GM23338 (cell line): ENCODE results near the gene FBRS. TPM values are rescaled to one million over a fixed set of nuclear protein-coding genes. Genes with fewer than 3 reads are reported as not detected.

Experiments used
- ATAC-seq: fragments of 200-7000 bp; cut with Tn5 transposase; 3 replicates; pipeline ENCODE4 v1.9.1; 2020
- DNase-seq: peaks from one replicate; pipeline ENCODE4 v3.0.0-alpha.2; 2015; ENCODE audit warnings: low spot score
- H2AFZ ChIP-seq: fragments of 200-600 bp; sonication (generic); 2 replicates; pipeline ENCODE4 v1.8.0; 2016; ENCODE audit warnings: antibody characterized with exemption, mild to moderate bottlenecking, moderate library complexity
- H3F3A ChIP-seq: fragments of 200-600 bp; sonication (generic); replicated peaks from 2 replicates; pipeline ENCODE4 v1.8.0; 2017; ENCODE audit warnings: antibody characterized with exemption, mixed run types, low read depth
- H3K27ac ChIP-seq: fragments of 200-600 bp; sonication (generic); 2 replicates; pipeline ENCODE4 v1.6.1; 2016; ENCODE audit warnings: low read depth
- H3K27me3 ChIP-seq: fragments of 200-600 bp; sonication (generic); 2 replicates; pipeline ENCODE4 v1.8.0; 2016; ENCODE audit warnings: mild to moderate bottlenecking, mixed run types, moderate library complexity; ENCODE audit not compliant: insufficient read depth
- H3K36me3 ChIP-seq: fragments of 200-600 bp; sonication (generic); 2 replicates; pipeline ENCODE4 v1.8.0; 2016; ENCODE audit warnings: mild to moderate bottlenecking; ENCODE audit not compliant: insufficient read depth
- H3K4me1 ChIP-seq: fragments of 200-600 bp; sonication (generic); 2 replicates; pipeline ENCODE4 v1.8.0; 2016; ENCODE audit warnings: mild to moderate bottlenecking, moderate library complexity; ENCODE audit not compliant: insufficient read depth
- H3K4me2 ChIP-seq: fragments of 200-600 bp; sonication (generic); 2 replicates; pipeline ENCODE4 v1.7.1; 2017; ENCODE audit warnings: mixed run types
- H3K4me3 ChIP-seq: fragments of 200-600 bp; sonication (generic); 2 replicates; pipeline ENCODE4 v1.6.1; 2016; ENCODE audit warnings: mixed run types
- H3K79me2 ChIP-seq: fragments of 200-600 bp; sonication (generic); replicated peaks from 2 replicates; pipeline ENCODE4 v1.8.0; 2017; ENCODE audit warnings: mild to moderate bottlenecking; ENCODE audit not compliant: insufficient read depth
- H3K9me2 ChIP-seq: fragments of 200-600 bp; sonication (generic); 2 replicates; pipeline ENCODE4 v1.8.0; 2017; ENCODE audit not compliant: insufficient read depth
- H4K20me1 ChIP-seq: fragments of 200-600 bp; sonication (generic); replicated peaks from 2 replicates; pipeline ENCODE4 v1.8.0; 2017; ENCODE audit warnings: mild to moderate bottlenecking; ENCODE audit not compliant: insufficient read depth
- H3K27ac Mint-ChIP-seq: 2 replicates; pipeline ENCODE4 v1.8.0; 2020; ENCODE audit warnings: inconsistent platforms, mild to moderate bottlenecking, moderate library complexity, mixed read lengths
- H3K27me3 Mint-ChIP-seq: 3 replicates; pipeline ENCODE4 v1.8.0; 2022; ENCODE audit warnings: low read depth, mild to moderate bottlenecking, moderate library complexity, mixed read lengths, inconsistent platforms; ENCODE audit not compliant: insufficient read depth, poor library complexity
- H3K36me3 Mint-ChIP-seq: 3 replicates; pipeline ENCODE4 v1.8.0; 2021; ENCODE audit warnings: low read depth, mild to moderate bottlenecking, inconsistent platforms, moderate library complexity, mixed read lengths
- H3K4me1 Mint-ChIP-seq: 3 replicates; pipeline ENCODE4 v1.8.0; 2020; ENCODE audit warnings: mild to moderate bottlenecking, inconsistent platforms, mixed read lengths
- H3K4me3 Mint-ChIP-seq: 3 replicates; pipeline ENCODE4 v1.8.0; 2021; ENCODE audit warnings: moderate library complexity, mild to moderate bottlenecking, inconsistent platforms, mixed read lengths
- H3K9me3 Mint-ChIP-seq: 3 replicates; pipeline ENCODE4 v1.8.0; 2020; ENCODE audit warnings: moderate library complexity, mild to moderate bottlenecking, inconsistent platforms, mixed read lengths
- CTCF ChIP-seq, 2 experiments: fragments of 200-600 bp in 1 of 2; sonication (generic) in 1 of 2; conservative IDR thresholded peaks; 2 replicates each; pipeline versions ENCODE4 v1.5.1 to v1.6.1; 2016 to 2017; ENCODE audit warnings: antibody characterized with exemption in 2 of 2, low read depth in 2 of 2, mild to moderate bottlenecking in 2 of 2, moderate library complexity in 1 of 2
- ETS1 ChIP-seq: IDR thresholded peaks from 2 replicates; pipeline ENCODE4 v1.6.1; 2016; ENCODE audit warnings: antibody characterized with exemption
- EZH2 ChIP-seq: fragments of 200-600 bp; sonication (generic); IDR thresholded peaks from one replicate; pipeline ENCODE4 v1.8.0; 2017; ENCODE audit warnings: antibody characterized with exemption, mild to moderate bottlenecking, low read depth; ENCODE audit not compliant: unreplicated experiment
- EZH2phosphoT487 ChIP-seq: fragments of 200-600 bp; sonication (generic); IDR thresholded peaks from one replicate; pipeline ENCODE4 v1.8.1; 2018; ENCODE audit warnings: antibody characterized with exemption; ENCODE audit not compliant: unreplicated experiment
- NANOG ChIP-seq: IDR thresholded peaks from 2 replicates; pipeline ENCODE4 v1.6.1; 2016; ENCODE audit warnings: antibody characterized with exemption, borderline replicate concordance
- STAT1 ChIP-seq: IDR thresholded peaks from one replicate; pipeline ENCODE4 v1.6.1; 2016; ENCODE audit warnings: antibody characterized with exemption; ENCODE audit not compliant: unreplicated experiment
- ZNF114 ChIP-seq: fragments of 250-450 bp; sonication (Bioruptor Pico); IDR thresholded peaks from 2 replicates; pipeline ENCODE4 v1.5.0; 2020; ENCODE audit warnings: mild to moderate bottlenecking, moderate library complexity
- ZNF331 ChIP-seq: fragments of 250-450 bp; sonication (Bioruptor Pico); IDR thresholded peaks from 2 replicates; pipeline ENCODE4 v1.5.0; 2020; ENCODE audit warnings: low read depth, mild to moderate bottlenecking, moderate library complexity
- polyA plus RNA-seq: library from polyadenylated mRNA; unstranded; fragments of >200 nt; fragmentation: Nextera tagmentation; extraction: Ambion mirVana; gene quantifications from 2 replicates; pipeline ENCODE4 v1.2.1, GENCODE V29; 2016
- total RNA-seq: library from RNA; depleted of rRNA; stranded (reverse); fragments of >200 nt; shearing (Covaris generic); gene quantifications from 2 replicates; pipeline ENCODE4 v1.2.3, GENCODE V29; 2014
- TF ChIP-seq, protein P1 (sequence below): IDR thresholded peaks from one replicate; pipeline ENCODE4 v1.6.1; 2018; ENCODE audit warnings: antibody characterized with exemption; ENCODE audit not compliant: unreplicated experiment

The FBRS gene
- total and polyA plus RNA-seq, 2 experiments from 2014 or later: 2.3 to 7.2 TPM

DNA sequence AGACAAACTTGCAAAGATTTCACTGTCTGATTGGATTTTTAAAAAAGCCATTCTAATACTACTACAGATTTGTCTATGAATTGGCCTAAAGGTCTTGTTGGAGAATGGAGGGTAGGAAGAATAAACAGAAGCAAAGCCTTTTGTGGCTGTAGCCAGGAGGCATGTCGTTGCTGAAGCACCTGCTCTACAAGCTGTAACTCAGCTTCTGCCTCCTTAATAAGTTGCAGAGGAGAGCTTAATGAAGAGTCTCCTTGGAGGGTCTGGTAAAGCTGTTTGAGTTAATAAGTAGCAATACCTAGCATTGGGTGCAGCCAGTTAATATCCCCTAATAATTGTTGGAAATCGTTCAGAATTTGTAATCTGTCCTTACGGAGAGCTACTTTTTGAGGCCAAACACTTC is 38.1 kb upstream of the FBRS start:
- Histone ChIP-seq H3K27ac (no peak overlapping the region), H3K9me2 (no peaks in the 10 kb centered on the region), H3F3A (no peaks in the 10 kb centered on the region), H3K79me2 (no peaks in the 10 kb centered on the region), H3K4me1 (no peaks in the 10 kb centered on the region), H4K20me1 (no peaks in the 10 kb centered on the region), H3K36me3 (no peaks in the 10 kb centered on the region), H3K27me3 (no peaks in the 10 kb centered on the region), H3K4me3 (no peak overlapping the region), H2AFZ (no peak overlapping the region), H3K4me2 (no peak overlapping the region)
- Mint-ChIP-seq H3K27me3 (peaks cover 8% of the 10 kb centered on the region), H3K9me3 (peaks cover 2% of the 10 kb centered on the region; the same call in 1 of the 3 replicates), H3K36me3 (no peaks in the 10 kb centered on the region), H3K4me3 (no peak overlapping the region), H3K4me1 (peaks cover 12% of the 10 kb centered on the region; the same call in 2 of the 3 replicates), H3K27ac (no peak overlapping the region)
- ATAC-seq: no peak
- no peak for DNase-seq
- TF ChIP-seq STAT1 (no peak), ZNF331 (no peak), EZH2 (no peak)

GRCh38 chr16:30621765-30622164 is 36.5 kb upstream of the FBRS start:
- no peaks in the 10 kb centered on the region for H3K36me3 ChIP-seq
- H3K9me2 ChIP-seq: no peaks in the 10 kb centered on the region
- no peaks in the 10 kb centered on the region for H3K4me1 ChIP-seq
- ATAC-seq (no peak), DNase-seq (no peak)
- H3F3A ChIP-seq: no peaks in the 10 kb centered on the region
- no peak overlapping the region for H3K27ac ChIP-seq
- H4K20me1 ChIP-seq: no peaks in the 10 kb centered on the region
- Mint-ChIP-seq H3K9me3 (peaks cover 2% of the 10 kb centered on the region; the same call in 1 of the 3 replicates), H3K4me3 (no peak overlapping the region), H3K27me3 (peaks cover 8% of the 10 kb centered on the region), H3K36me3 (no peaks in the 10 kb centered on the region), H3K27ac (no peak overlapping the region), H3K4me1 (peaks cover 12% of the 10 kb centered on the region; the same call in 2 of the 3 replicates)
- TF ChIP-seq CTCF (conservative IDR thresholded peaks at IDR 0.05; ENCODE audit: low read depth in 2 of 2) (no peak), EZH2 (no peak), ZNF331 (no peak)
- no peak overlapping the region for H3K4me2 ChIP-seq
- H3K4me3 ChIP-seq: no peak overlapping the region
- no peaks in the 10 kb centered on the region for H3K79me2 ChIP-seq
- H3K27me3 ChIP-seq: no peaks in the 10 kb centered on the region
- peak overlapping the region; percentile 72 for H2AFZ ChIP-seq

GRCh38 chr16:30622455-30623032 is 35.7 kb upstream of the FBRS start:
- Mint-ChIP-seq H3K4me1 (peaks cover 12% of the 10 kb centered on the region; the same call in 2 of the 3 replicates), H3K27me3 (peaks cover 8% of the 10 kb centered on the region), H3K9me3 (peaks cover 2% of the 10 kb centered on the region; the same call in 1 of the 3 replicates), H3K4me3 (no peak overlapping the region), H3K27ac (no peak overlapping the region), H3K36me3 (no peaks in the 10 kb centered on the region)
- no peak overlapping the region for H3K27ac ChIP-seq
- no peak overlapping the region for H3K4me2 ChIP-seq
- DNase-seq (no peak), ATAC-seq (no peak)
- H3F3A ChIP-seq: no peaks in the 10 kb centered on the region
- no peaks in the 10 kb centered on the region for H3K36me3 ChIP-seq
- H3K9me2 ChIP-seq: no peaks in the 10 kb centered on the region
- H3K27me3 ChIP-seq: no peaks in the 10 kb centered on the region
- no peak overlapping the region for H3K4me3 ChIP-seq
- H4K20me1 ChIP-seq: no peaks in the 10 kb centered on the region
- H3K79me2 ChIP-seq: no peaks in the 10 kb centered on the region
- no peaks in the 10 kb centered on the region for H3K4me1 ChIP-seq
- H2AFZ ChIP-seq: peak overlapping the region; percentile 72
- TF ChIP-seq ZNF114 (CRISPR knock-in tag): no peak
- TF ChIP-seq ZNF331: no peak
- TF ChIP-seq NANOG: no peak
- TF ChIP-seq CTCF (conservative IDR thresholded peaks at IDR 0.05; ENCODE audit: low read depth in 2 of 2): no peak
- no peak for TF ChIP-seq ETS1
- TF ChIP-seq EZH2phosphoT487: no peak
- TF ChIP-seq, protein P1, sequence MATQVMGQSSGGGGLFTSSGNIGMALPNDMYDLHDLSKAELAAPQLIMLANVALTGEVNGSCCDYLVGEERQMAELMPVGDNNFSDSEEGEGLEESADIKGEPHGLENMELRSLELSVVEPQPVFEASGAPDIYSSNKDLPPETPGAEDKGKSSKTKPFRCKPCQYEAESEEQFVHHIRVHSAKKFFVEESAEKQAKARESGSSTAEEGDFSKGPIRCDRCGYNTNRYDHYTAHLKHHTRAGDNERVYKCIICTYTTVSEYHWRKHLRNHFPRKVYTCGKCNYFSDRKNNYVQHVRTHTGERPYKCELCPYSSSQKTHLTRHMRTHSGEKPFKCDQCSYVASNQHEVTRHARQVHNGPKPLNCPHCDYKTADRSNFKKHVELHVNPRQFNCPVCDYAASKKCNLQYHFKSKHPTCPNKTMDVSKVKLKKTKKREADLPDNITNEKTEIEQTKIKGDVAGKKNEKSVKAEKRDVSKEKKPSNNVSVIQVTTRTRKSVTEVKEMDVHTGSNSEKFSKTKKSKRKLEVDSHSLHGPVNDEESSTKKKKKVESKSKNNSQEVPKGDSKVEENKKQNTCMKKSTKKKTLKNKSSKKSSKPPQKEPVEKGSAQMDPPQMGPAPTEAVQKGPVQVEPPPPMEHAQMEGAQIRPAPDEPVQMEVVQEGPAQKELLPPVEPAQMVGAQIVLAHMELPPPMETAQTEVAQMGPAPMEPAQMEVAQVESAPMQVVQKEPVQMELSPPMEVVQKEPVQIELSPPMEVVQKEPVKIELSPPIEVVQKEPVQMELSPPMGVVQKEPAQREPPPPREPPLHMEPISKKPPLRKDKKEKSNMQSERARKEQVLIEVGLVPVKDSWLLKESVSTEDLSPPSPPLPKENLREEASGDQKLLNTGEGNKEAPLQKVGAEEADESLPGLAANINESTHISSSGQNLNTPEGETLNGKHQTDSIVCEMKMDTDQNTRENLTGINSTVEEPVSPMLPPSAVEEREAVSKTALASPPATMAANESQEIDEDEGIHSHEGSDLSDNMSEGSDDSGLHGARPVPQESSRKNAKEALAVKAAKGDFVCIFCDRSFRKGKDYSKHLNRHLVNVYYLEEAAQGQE: no peak
